SIG-M5 treated with dmso at 0.1 percent for 504 hours (cell line): Measurements from ENCODE around the gene M6PR.

Source experiments
- DNase-seq: peaks from one replicate; lab custom pipeline; 2025; ENCODE audit not compliant: unreplicated experiment; lab: John Stamatoyannopoulos, UW

M6PR gene

GRCh38 chr12:8914033-8914715, 35.3 kb downstream of the M6PR start, which contains the start of gene PHC1:
PHC1 (plus strand) TSS chr12:8914509; CDS start chr12:8917678, 3,169 bp downstream.
- peak; percentile 52 for DNase-seq

GRCh38 chr12:8913702-8914032, 35.8 kb downstream of the M6PR start:
- DNase-seq = no peak

- peak; percentile 38 for DNase-seq
Measured at GRCh38 chr12:8912914-8913313, 36.5 kb downstream of the M6PR start.

- no peak for DNase-seq
Measured at GRCh38 chr12:8911606-8912268, 37.7 kb downstream of the M6PR start.

GRCh38 chr12:8909752-8910151, 39.7 kb downstream of the M6PR start:
- DNase-seq = no peak

GRCh38 chr12:8907513-8907912, 41.9 kb downstream of the M6PR start:
- DNase-seq = no peak

GRCh38 chr12:8906266-8907180, 42.9 kb downstream of the M6PR start:
- DNase-seq = no peak

- DNase-seq = no peak
Measured at GRCh38 chr12:8905546-8905945, 43.9 kb downstream of the M6PR start.

- no peak for DNase-seq
Measured at GRCh38 chr12:8904665-8905064, 44.8 kb downstream of the M6PR start.

- DNase-seq = no peak
Measured at GRCh38 chr12:8903646-8904045, 45.8 kb downstream of the M6PR start.

GRCh38 chr12:8902703-8903102, 46.7 kb downstream of the M6PR start:
- peak; percentile 57 for DNase-seq

- peak; percentile 12 for DNase-seq
Measured at GRCh38 chr12:8899830-8900229, 49.6 kb downstream of the M6PR start.

- no peak for DNase-seq
Measured at GRCh38 chr12:8897081-8897480, 52.4 kb downstream of the M6PR start.

- no peak for DNase-seq
Measured at GRCh38 chr12:8894986-8895385, 54.5 kb downstream of the M6PR start.

GRCh38 chr12:8894378-8894777, 55.1 kb downstream of the M6PR start:
- DNase-seq = no peak

- no peak for DNase-seq
Measured at GRCh38 chr12:8891976-8892375, 57.5 kb downstream of the M6PR start.
